Sigmoid colon (tissue), 4 donors: ENCODE results near the gene LMO7.

ENCODE experiments used
- CTCF ChIP-seq, 4 experiments: fragments of 450-650 bp in 3 of 4; fragments of 200-600 bp in 1 of 4; IDR thresholded peaks; one replicate each; pipeline ENCODE4 v1.5.1; 2016 to 2019; ENCODE audit warnings: antibody characterized with exemption in 4 of 4, mild to moderate bottlenecking in 3 of 4, moderate library complexity in 2 of 4
- POLR2A ChIP-seq, 2 donors: fragments of 450-650 bp; IDR thresholded peaks; one replicate each; pipeline ENCODE4 v1.6.1; 2016; ENCODE audit warnings: antibody characterized with exemption in 2 of 2, mild to moderate bottlenecking in 2 of 2, moderate library complexity in 2 of 2
- POLR2AphosphoS5 ChIP-seq, 4 donors: sonication (generic); formaldehyde crosslinking; IDR thresholded peaks; one replicate each; pipeline ENCODE4 v1.6.1; 2017; ENCODE audit warnings: antibody characterized with exemption in 4 of 4

GRCh38 chr13:75770592-75771011, 134.5 kb downstream of the LMO7 start:
- TF ChIP-seq CTCF (IDR thresholded peaks at IDR 0.05), result no peak
- no peak for TF ChIP-seq POLR2A (IDR thresholded peaks at IDR 0.05)
- TF ChIP-seq POLR2AphosphoS5 (IDR thresholded peaks at IDR 0.05), result no peak
